K562 (cell line): ENCODE data around the gene SLAMF7. TPM values are rescaled to one million over a fixed set of nuclear protein-coding genes. Genes with fewer than 3 reads are reported as not detected.
A peak's percentile ranks its signal among the peaks of the same experiment; 100 is the strongest.

Experiments used
- FOSL1 ChIP-seq: fragments of 200-800 bp; sonication (Bioruptor generic); conservative IDR thresholded peaks from 2 replicates; pipeline ENCODE4 v1.6.1; 2016; ENCODE audit warnings: missing genetic modification characterization, missing compliant biosample characterization
- PRDM10 ChIP-seq: fragments of 450-650 bp; IDR thresholded peaks from 2 replicates; pipeline ENCODE4 v1.6.1; 2018; ENCODE audit not compliant: partially characterized antibody
- SMAD4 ChIP-seq: fragments of 250-450 bp; sonication (Bioruptor Pico); conservative IDR thresholded peaks from 2 replicates; pipeline ENCODE4 v1.8.0; 2021; ENCODE audit warnings: inconsistent platforms, mild to moderate bottlenecking, moderate library complexity
- TCF7 ChIP-seq: sonication (generic); IDR thresholded peaks from 2 replicates; pipeline ENCODE4 v1.6.1; 2016; ENCODE audit warnings: antibody characterized with exemption, borderline replicate concordance
- ZKSCAN8 ChIP-seq: fragments of 200-800 bp; sonication (Bioruptor generic); IDR thresholded peaks from 2 replicates; pipeline ENCODE4 v1.6.1; 2016; ENCODE audit warnings: missing genetic modification characterization, missing compliant biosample characterization
- ZNF449 ChIP-seq: fragments of 250-450 bp; sonication (Bioruptor Pico); IDR thresholded peaks from 2 replicates; pipeline ENCODE4 v1.8.0; 2022; ENCODE audit warnings: moderate library complexity, mild to moderate bottlenecking, inconsistent platforms
- polyA plus RNA-seq, 8 experiments: library from polyadenylated mRNA; depleted of rRNA in 4 of 8; stranded (reverse) in 5 of 8; unstranded in 3 of 8; fragments of >200 nt; fragmentation: Nextera tagmentation in 2 of 8; fragmentation: Illumina TruSeq in 1 of 8; extraction: Ambion mirVana in 2 of 8; extraction: Trizol in 1 of 8; gene quantifications; 2 replicates each; pipeline versions ENCODE4 v1.2.1 to v1.2.3, GENCODE V29; 2011 to 2014; ENCODE audit warnings: inconsistent platforms in 1 of 8, missing spikeins in 1 of 8
- total RNA-seq, 7 experiments: library from RNA; depleted of rRNA in 6 of 7; stranded (reverse); fragments of >200 nt in 6 of 7; fragmentation: Illumina TruSeq in 2 of 7; extraction: Trizol in 2 of 7; gene quantifications; 2 replicates each; pipeline versions ENCODE4 v1.2.1 to v1.2.3, GENCODE V29; 2011 to 2021; ENCODE audit warnings: low replicate concordance in 1 of 7
- TF ChIP-seq, protein P1 (sequence below): fragments of 450-650 bp; IDR thresholded peaks from 2 replicates; pipeline ENCODE4 v1.6.1; 2016; ENCODE audit warnings: mild to moderate bottlenecking, moderate library complexity

SLAMF7 gene
- total and polyA plus RNA-seq, 9 of the 15 experiments (the other 6 are each of a cell fraction or from before 2014, with no cell fraction given) = 0.11 to 1.2 (median 0.22) TPM; not detected in 2

- TF ChIP-seq, protein P1, sequence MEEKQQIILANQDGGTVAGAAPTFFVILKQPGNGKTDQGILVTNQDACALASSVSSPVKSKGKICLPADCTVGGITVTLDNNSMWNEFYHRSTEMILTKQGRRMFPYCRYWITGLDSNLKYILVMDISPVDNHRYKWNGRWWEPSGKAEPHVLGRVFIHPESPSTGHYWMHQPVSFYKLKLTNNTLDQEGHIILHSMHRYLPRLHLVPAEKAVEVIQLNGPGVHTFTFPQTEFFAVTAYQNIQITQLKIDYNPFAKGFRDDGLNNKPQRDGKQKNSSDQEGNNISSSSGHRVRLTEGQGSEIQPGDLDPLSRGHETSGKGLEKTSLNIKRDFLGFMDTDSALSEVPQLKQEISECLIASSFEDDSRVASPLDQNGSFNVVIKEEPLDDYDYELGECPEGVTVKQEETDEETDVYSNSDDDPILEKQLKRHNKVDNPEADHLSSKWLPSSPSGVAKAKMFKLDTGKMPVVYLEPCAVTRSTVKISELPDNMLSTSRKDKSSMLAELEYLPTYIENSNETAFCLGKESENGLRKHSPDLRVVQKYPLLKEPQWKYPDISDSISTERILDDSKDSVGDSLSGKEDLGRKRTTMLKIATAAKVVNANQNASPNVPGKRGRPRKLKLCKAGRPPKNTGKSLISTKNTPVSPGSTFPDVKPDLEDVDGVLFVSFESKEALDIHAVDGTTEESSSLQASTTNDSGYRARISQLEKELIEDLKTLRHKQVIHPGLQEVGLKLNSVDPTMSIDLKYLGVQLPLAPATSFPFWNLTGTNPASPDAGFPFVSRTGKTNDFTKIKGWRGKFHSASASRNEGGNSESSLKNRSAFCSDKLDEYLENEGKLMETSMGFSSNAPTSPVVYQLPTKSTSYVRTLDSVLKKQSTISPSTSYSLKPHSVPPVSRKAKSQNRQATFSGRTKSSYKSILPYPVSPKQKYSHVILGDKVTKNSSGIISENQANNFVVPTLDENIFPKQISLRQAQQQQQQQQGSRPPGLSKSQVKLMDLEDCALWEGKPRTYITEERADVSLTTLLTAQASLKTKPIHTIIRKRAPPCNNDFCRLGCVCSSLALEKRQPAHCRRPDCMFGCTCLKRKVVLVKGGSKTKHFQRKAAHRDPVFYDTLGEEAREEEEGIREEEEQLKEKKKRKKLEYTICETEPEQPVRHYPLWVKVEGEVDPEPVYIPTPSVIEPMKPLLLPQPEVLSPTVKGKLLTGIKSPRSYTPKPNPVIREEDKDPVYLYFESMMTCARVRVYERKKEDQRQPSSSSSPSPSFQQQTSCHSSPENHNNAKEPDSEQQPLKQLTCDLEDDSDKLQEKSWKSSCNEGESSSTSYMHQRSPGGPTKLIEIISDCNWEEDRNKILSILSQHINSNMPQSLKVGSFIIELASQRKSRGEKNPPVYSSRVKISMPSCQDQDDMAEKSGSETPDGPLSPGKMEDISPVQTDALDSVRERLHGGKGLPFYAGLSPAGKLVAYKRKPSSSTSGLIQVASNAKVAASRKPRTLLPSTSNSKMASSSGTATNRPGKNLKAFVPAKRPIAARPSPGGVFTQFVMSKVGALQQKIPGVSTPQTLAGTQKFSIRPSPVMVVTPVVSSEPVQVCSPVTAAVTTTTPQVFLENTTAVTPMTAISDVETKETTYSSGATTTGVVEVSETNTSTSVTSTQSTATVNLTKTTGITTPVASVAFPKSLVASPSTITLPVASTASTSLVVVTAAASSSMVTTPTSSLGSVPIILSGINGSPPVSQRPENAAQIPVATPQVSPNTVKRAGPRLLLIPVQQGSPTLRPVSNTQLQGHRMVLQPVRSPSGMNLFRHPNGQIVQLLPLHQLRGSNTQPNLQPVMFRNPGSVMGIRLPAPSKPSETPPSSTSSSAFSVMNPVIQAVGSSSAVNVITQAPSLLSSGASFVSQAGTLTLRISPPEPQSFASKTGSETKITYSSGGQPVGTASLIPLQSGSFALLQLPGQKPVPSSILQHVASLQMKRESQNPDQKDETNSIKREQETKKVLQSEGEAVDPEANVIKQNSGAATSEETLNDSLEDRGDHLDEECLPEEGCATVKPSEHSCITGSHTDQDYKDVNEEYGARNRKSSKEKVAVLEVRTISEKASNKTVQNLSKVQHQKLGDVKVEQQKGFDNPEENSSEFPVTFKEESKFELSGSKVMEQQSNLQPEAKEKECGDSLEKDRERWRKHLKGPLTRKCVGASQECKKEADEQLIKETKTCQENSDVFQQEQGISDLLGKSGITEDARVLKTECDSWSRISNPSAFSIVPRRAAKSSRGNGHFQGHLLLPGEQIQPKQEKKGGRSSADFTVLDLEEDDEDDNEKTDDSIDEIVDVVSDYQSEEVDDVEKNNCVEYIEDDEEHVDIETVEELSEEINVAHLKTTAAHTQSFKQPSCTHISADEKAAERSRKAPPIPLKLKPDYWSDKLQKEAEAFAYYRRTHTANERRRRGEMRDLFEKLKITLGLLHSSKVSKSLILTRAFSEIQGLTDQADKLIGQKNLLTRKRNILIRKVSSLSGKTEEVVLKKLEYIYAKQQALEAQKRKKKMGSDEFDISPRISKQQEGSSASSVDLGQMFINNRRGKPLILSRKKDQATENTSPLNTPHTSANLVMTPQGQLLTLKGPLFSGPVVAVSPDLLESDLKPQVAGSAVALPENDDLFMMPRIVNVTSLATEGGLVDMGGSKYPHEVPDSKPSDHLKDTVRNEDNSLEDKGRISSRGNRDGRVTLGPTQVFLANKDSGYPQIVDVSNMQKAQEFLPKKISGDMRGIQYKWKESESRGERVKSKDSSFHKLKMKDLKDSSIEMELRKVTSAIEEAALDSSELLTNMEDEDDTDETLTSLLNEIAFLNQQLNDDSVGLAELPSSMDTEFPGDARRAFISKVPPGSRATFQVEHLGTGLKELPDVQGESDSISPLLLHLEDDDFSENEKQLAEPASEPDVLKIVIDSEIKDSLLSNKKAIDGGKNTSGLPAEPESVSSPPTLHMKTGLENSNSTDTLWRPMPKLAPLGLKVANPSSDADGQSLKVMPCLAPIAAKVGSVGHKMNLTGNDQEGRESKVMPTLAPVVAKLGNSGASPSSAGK = 0 out of 2 replicates have a peak, but pooled peaks have one; percentile 18
- TF ChIP-seq PRDM10 (peak; percentile 51), TCF7 (no peak), FOSL1 (tag) (peak; percentile 52), ZNF449 (CRISPR knock-in tag) (0 out of 2 replicates have a peak, but pooled peaks have one; percentile 18), SMAD4 (CRISPR knock-in tag) (0 out of 2 replicates have a peak, but pooled peaks have one; percentile 7), ZKSCAN8 (peak; percentile 57)
These were observed 12.3 kb upstream of the SLAMF7 start (continued) for GRCh38 chr1:160726498-160727315.
